Stimulated activated CD4-positive, alpha-beta T cell treated with anti-CD3 and anti-CD28 coated beads, Interleukin-15, amount 100 ng/mL, for 1 hour (primary cell): ENCODE data around the gene SLC29A2.
"Not testable (repeated sequence)": the region's sequence is repeated elsewhere in the genome, so short reads cannot be mapped to it uniquely, and the experiment has no call there.

Source experiments
- DNase-seq, 2 donors: peaks; one replicate each; pipeline ENCODE4 v3.0.0-alpha.2; 2020; ENCODE audit warnings: low read depth in 1 of 2, low spot score in 1 of 2

SLC29A2 gene

DNA sequence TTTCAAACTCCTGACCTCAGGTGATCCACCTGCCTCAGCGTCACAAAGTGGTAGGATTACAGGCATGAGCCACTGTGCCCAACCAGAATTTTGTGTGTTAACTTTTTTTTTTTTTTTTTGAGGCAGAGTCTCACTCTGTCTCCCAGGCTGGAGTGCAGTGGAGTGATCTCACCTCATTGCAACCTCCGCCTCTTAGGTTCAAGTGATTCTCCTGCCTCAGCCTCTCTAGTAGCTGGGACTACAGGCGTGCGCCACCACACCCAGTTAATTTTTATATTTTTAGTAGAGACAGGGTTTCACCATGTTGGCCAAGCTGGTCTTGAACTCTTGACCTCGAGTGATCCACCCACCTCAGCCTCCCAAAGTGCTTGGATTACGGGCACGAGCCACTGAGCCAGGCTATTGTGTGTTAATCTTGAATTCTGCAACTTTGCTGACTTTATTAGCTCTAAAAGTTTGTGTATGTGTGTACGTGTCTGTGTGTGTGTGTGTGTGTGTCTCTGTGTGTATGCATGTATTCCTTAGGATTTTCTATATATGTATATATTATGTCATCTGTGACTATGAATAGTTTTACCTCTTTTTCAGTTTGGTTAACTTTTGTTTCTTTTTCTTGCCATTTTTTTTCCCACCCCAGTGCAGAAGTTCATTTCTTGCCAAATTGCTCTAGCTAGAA lies 20.9 kb downstream of the SLC29A2 start:
- not testable (repeated sequence) for DNase-seq

DNA sequence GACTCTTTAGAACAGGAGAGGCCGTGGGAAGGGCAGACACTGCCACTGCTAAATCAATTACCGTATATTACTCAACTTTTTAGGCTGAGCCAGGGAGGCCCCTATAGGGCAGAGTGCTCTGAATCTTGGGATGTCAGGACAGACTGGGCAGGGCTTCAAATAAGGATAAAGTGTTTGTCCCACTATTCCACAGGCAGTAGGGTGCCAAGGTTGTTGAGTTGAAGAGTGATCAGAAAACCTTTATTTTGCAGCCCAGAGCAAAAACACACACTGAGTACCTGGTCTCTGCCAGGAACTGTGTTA lies 22.5 kb downstream of the SLC29A2 start:
- no peak for DNase-seq

- DNase-seq: peak; percentile 69 to 70
Measured at GRCh38 chr11:66347425-66348276, 23.9 kb downstream of the SLC29A2 start, which contains the start of gene B4GAT1. B4GAT1 (minus strand) TSS chr11:66347629; CDS start chr11:66347545, 84 bp downstream.

DNA sequence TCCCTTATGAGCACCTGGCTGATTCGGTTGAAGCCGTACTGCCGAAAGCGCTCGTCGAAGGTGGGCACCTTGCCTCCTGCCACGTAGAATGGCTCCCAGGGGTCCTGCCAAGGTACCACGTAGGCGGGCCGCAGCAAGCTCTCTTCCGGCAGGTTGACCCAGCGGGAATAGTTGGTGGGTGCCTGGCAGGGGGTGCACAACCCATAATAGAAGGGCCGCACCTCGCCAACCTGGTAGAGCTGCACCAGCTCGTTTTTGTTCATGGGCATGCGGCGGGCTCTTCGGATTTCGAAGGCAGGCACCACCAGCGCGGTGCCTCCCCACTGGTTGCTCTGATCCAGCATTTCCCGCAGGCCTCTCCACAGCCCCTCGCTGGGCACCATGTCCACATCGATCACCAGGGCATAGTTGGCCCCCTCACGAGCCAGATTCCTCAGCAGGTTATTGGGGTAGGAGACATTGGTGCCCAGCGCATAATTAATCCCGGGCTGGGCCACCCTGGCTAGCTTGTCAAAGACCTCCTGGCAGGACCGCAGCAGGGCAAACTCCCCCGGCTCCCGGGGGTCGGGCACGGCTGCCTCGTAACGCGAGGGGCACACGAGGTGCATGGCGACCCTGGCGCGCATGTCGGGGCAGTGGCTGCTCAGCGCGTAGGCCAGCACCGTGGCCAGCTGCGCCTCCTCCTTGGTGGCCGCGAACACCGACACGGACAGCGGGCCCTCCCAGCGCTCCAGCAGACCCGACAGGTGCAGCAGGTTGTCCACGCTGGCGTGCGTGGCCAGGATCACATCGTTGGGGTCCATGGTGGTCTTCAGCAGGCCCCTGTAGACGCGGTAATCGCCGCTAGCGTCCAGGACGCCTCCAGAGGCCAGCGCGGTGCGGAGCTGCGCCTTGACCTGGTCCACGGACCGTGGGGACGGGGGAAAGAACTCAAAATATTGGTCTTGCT lies 24.8 kb downstream of the SLC29A2 start:
- DNase-seq: no peak

DNA sequence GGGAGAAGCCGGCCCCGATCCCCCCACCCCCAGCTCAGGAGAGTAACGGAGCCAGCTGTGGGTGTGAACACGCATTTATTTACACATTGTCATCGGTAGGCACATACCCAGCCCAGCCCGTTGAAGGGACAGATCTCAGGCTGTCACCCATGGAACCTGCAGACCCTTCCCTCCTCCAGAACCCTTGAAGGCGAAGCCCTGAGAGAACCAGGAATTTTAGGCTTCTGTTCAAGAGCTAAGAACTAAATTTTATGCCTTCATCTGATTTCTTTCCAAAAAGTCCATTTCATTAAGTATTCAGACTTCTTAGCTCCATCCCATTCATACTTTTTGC lies 26.3 kb downstream of the SLC29A2 start:
- no peak for DNase-seq

- DNase-seq: peak; percentile 84 to 87
Measured at GRCh38 chr11:66344550-66345315, 26.8 kb downstream of the SLC29A2 start, which contains the start of gene BRMS1. BRMS1 (minus strand) TSS chr11:66345104; CDS start chr11:66342234, 2,870 bp downstream.

GRCh38 chr11:66343176-66343575 lies 28.4 kb downstream of the SLC29A2 start:
- no peak for DNase-seq

GRCh38 chr11:66341502-66342126 lies 29.9 kb downstream of the SLC29A2 start:
- no peak for DNase-seq

- DNase-seq: no peak
Measured at GRCh38 chr11:66340596-66341501, 30.7 kb downstream of the SLC29A2 start.

- DNase-seq: no peak
Measured at GRCh38 chr11:66339686-66340483, 31.7 kb downstream of the SLC29A2 start.

GRCh38 chr11:66339162-66339675 lies 32.3 kb downstream of the SLC29A2 start:
- DNase-seq: no peak

- no peak for DNase-seq
Measured at GRCh38 chr11:66338276-66339161, 33.0 kb downstream of the SLC29A2 start.

DNA sequence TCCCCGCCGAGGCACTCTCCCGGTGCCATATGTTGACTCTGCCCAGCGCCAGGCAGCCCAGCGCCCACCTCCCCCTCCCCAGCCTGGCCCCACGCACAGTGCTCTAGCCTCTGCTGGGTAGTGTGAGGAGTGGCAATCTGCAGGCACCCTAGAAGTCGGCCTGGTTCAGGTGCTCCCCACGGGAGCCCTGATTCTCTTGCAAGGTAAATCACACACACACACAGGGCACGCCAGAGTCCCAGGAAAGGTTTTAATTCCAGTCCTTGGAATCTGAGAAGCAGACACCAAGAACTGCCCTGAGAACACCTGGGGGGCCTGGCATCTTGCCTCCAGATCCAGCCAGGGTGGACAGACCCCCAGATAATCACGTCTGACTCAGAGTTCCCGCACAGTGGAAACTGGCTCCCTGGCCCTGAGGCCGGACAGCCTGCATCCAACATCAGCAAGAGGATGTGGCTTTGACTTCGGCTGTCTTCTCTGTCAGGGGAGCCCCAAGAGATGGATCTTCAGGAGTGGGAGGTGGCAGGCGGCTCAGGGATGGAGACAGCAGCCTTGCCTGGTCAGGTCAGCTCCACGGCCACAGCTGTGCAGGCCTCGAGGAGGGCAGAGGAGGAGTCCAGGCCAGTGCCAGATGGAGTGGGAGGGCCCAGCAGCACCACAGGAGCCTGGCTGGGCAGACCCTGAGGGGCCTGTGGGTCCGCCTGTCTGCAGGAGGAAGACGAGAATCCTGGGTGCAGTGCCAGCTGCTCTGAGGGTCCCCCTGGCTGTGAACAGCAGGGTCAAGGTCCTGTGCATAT lies 34.3 kb downstream of the SLC29A2 start:
- no peak for DNase-seq

- no peak for DNase-seq
Measured at GRCh38 chr11:66336234-66337102, 35.1 kb downstream of the SLC29A2 start, which contains the start of gene RIN1. RIN1 (minus strand) TSS chr11:66336434; CDS start chr11:66336402, 32 bp downstream.

DNA sequence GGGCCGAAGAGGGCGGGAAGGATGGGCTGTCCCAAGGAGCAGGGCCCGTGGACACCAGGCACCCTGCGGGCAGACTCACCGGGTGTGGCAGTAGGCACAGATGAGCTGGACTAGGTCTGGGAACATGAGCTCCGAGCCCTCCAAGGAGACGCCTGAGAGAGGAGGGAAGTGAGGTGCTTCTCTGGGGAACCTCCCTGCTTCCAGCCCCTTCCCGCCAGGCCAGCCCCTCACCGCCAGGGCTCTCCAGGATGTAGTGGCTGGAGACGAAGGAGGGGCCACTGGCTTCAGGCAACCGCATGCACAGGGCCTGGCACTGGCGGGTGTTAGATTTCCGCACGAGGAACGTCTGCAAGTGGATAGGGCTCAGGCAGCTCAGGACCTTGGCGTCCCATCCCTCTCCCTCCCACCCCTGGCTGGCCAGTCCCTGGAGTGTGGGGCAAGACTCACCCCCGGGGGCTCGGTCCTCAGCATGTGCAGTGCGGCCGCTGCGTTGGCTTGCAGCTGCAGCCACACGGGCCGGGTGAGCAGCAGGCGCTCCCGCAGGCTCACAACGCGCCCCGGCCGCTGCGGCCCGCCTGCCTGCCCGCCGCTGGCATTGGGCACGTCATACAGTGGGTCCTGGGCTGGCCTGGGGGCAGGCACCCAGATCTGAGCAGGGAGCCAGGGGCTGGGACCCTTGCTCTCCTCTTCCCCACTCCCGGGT lies 35.9 kb downstream of the SLC29A2 start:
- DNase-seq: no peak
